Measurements from ENCODE around the gene MORC4. TPM values are rescaled to one million over a fixed set of nuclear protein-coding genes. Genes with fewer than 3 reads are reported as not detected.

Gene MORC4
- total RNA-seq, 1 donor from 2014 or later: 23.5 TPM

GRCh38 chrX:106905064-106905708 is 94.8 kb downstream of the MORC4 start:
- no peak overlapping the region for H3K4me3 Mint-ChIP-seq (ENCODE audit: unreplicated experiment)
- no peak overlapping the region for H3K27ac Mint-ChIP-seq (ENCODE audit: unreplicated experiment)
- no peaks in the 10 kb centered on the region for H3K36me3 Mint-ChIP-seq (ENCODE audit: unreplicated experiment)
- no peak for DNase-seq (ENCODE audit: extremely low spot score, unreplicated experiment)
- H3K9me3 Mint-ChIP-seq (ENCODE audit: unreplicated experiment): peaks cover 4% of the 10 kb centered on the region
- peaks cover 17% of the 10 kb centered on the region for H3K4me1 Mint-ChIP-seq (ENCODE audit: unreplicated experiment)
- TF ChIP-seq, protein P1, sequence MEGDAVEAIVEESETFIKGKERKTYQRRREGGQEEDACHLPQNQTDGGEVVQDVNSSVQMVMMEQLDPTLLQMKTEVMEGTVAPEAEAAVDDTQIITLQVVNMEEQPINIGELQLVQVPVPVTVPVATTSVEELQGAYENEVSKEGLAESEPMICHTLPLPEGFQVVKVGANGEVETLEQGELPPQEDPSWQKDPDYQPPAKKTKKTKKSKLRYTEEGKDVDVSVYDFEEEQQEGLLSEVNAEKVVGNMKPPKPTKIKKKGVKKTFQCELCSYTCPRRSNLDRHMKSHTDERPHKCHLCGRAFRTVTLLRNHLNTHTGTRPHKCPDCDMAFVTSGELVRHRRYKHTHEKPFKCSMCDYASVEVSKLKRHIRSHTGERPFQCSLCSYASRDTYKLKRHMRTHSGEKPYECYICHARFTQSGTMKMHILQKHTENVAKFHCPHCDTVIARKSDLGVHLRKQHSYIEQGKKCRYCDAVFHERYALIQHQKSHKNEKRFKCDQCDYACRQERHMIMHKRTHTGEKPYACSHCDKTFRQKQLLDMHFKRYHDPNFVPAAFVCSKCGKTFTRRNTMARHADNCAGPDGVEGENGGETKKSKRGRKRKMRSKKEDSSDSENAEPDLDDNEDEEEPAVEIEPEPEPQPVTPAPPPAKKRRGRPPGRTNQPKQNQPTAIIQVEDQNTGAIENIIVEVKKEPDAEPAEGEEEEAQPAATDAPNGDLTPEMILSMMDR (IDR thresholded peaks at IDR 0.05): no peak
- no peaks in the 10 kb centered on the region for H3K27me3 Mint-ChIP-seq (ENCODE audit: unreplicated experiment)

- Mint-ChIP-seq H3K27me3 (ENCODE audit: unreplicated experiment) (no peaks in the 10 kb centered on the region), H3K4me1 (ENCODE audit: unreplicated experiment) (peaks cover 20% of the 10 kb centered on the region), H3K4me3 (ENCODE audit: unreplicated experiment) (no peak overlapping the region), H3K9me3 (ENCODE audit: unreplicated experiment) (peaks cover 4% of the 10 kb centered on the region), H3K27ac (ENCODE audit: unreplicated experiment) (no peak overlapping the region), H3K36me3 (ENCODE audit: unreplicated experiment) (no peaks in the 10 kb centered on the region)
- DNase-seq (ENCODE audit: extremely low spot score, unreplicated experiment): no peak
- TF ChIP-seq, protein P1 (IDR thresholded peaks at IDR 0.05): no peak
Measured at GRCh38 chrX:106903856-106904528, 96.0 kb downstream of the MORC4 start.

DNA sequence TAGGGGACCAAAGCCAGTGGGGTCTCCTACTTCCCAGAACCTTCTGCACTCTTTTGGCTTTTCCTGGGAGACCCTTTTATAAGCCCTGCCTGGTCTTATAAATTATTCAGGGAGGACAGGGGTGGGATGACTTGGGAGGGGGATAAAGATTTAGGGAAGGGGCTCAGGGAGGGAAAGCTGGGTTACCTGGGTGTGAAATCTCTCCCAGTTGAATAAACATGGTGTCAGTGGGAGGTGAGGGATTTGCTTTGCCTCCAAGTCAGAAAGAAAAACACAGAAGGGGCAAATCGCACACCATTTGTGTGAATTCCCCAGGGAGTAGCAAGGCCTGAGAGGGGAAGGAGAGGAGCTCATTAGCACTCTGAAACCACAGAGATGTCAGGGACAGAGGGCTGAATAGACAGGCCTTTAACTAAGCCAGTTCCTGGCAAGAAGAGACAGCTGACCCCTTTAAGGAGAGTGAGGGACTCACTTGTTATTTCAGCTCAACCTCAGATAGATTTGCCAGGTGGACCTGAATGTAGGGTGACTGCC is 96.7 kb downstream of the MORC4 start, which contains the start of gene RIPPLY1:
Gene RIPPLY1, minus strand, starts transcription at position 51 of the 534 bp plus-strand sequence. CDS start 54 bp downstream, outside the sequence.
- H3K27ac Mint-ChIP-seq (ENCODE audit: unreplicated experiment): no peak within 1 kb of the TSS
- H3K9me3 Mint-ChIP-seq (ENCODE audit: unreplicated experiment): peaks cover 4% of the 10 kb centered on the region
- TF ChIP-seq, protein P1 (IDR thresholded peaks at IDR 0.05): no peak
- no peaks in the 10 kb centered on the region for H3K27me3 Mint-ChIP-seq (ENCODE audit: unreplicated experiment)
- no peak for DNase-seq (ENCODE audit: extremely low spot score, unreplicated experiment)
- H3K36me3 Mint-ChIP-seq (ENCODE audit: unreplicated experiment): no peaks in the 10 kb centered on the region
- H3K4me1 Mint-ChIP-seq (ENCODE audit: unreplicated experiment): peaks cover 24% of the 10 kb centered on the region
- no peak within 1 kb of the TSS for H3K4me3 Mint-ChIP-seq (ENCODE audit: unreplicated experiment)

GRCh38 chrX:106902684-106903083 is 97.3 kb downstream of the MORC4 start:
- no peaks in the 10 kb centered on the region for H3K36me3 Mint-ChIP-seq (ENCODE audit: unreplicated experiment)
- no peaks in the 10 kb centered on the region for H3K9me3 Mint-ChIP-seq (ENCODE audit: unreplicated experiment)
- no peak overlapping the region for H3K27ac Mint-ChIP-seq (ENCODE audit: unreplicated experiment)
- H3K4me1 Mint-ChIP-seq (ENCODE audit: unreplicated experiment): peaks cover 24% of the 10 kb centered on the region
- DNase-seq (ENCODE audit: extremely low spot score, unreplicated experiment): no peak
- H3K4me3 Mint-ChIP-seq (ENCODE audit: unreplicated experiment): no peak overlapping the region
- TF ChIP-seq, protein P1 (IDR thresholded peaks at IDR 0.05): no peak
- H3K27me3 Mint-ChIP-seq (ENCODE audit: unreplicated experiment): no peaks in the 10 kb centered on the region

- no peaks in the 10 kb centered on the region for H3K27me3 Mint-ChIP-seq (ENCODE audit: unreplicated experiment)
- TF ChIP-seq, protein P1 (IDR thresholded peaks at IDR 0.05): no peak
- peaks cover 24% of the 10 kb centered on the region for H3K4me1 Mint-ChIP-seq (ENCODE audit: unreplicated experiment)
- no peak for DNase-seq (ENCODE audit: extremely low spot score, unreplicated experiment)
- no peak overlapping the region for H3K27ac Mint-ChIP-seq (ENCODE audit: unreplicated experiment)
- no peaks in the 10 kb centered on the region for H3K36me3 Mint-ChIP-seq (ENCODE audit: unreplicated experiment)
- no peak overlapping the region for H3K4me3 Mint-ChIP-seq (ENCODE audit: unreplicated experiment)
- H3K9me3 Mint-ChIP-seq (ENCODE audit: unreplicated experiment): no peaks in the 10 kb centered on the region
Measured at GRCh38 chrX:106901781-106902219, 98.2 kb downstream of the MORC4 start.

All from osteocyte (in vitro differentiated cells).